HEK293T (cell line): ENCODE data around the gene ADAMTS15.

Experiments
- FOXM1 ChIP-seq: fragments of 450-650 bp; IDR thresholded peaks from 2 replicates; pipeline ENCODE4 v1.6.1; 2017; ENCODE audit warnings: mild to moderate bottlenecking, borderline replicate concordance
- NFRKB ChIP-seq: fragments of 450-650 bp; IDR thresholded peaks from 2 replicates; pipeline ENCODE4 v1.6.1; 2016; ENCODE audit warnings: mild to moderate bottlenecking, moderate library complexity
- SP1 ChIP-seq: fragments of 450-650 bp; IDR thresholded peaks from 2 replicates; pipeline ENCODE4 v1.6.1; 2017
- ZNF384 ChIP-seq: fragments of 450-650 bp; IDR thresholded peaks from 2 replicates; pipeline ENCODE4 v1.6.1; 2016

GRCh38 chr11:130449996-130450769 lies 1.7 kb downstream of the ADAMTS15 start:
- TF ChIP-seq ZNF384 (no peak), FOXM1 (no peak), SP1 (no peak), NFRKB (no peak)
